RWPE1 (cell line): ENCODE measurements around the gene UBQLN4.

Experiments
- CTCF ChIA-PET: fragments of 350-600 bp; sonication (Branson Sonifier 250); formaldehyde crosslinking; extraction: SDS; loops from one replicate; lab custom pipeline; 2021; lab: Yijun Ruan, JAX
- POLR2A ChIA-PET: fragments of 400-600 bp; formaldehyde crosslinking; extraction: SDS; loops from one replicate; lab custom pipeline; 2020; ENCODE audit warnings: antibody characterized with exemption; ENCODE audit not compliant: low non-redundant PET; lab: Yijun Ruan, JAX
- DNase-seq: peaks from one replicate; pipeline ENCODE4 v3.0.0; 2012; ENCODE audit warnings: low spot score
- H3K27ac ChIP-seq: fragments of 450-650 bp; 2 replicates; pipeline ENCODE4 v1.5.1; 2017
- CTCF ChIP-seq: fragments of 450-650 bp; conservative IDR thresholded peaks from 2 replicates; pipeline ENCODE4 v1.5.1; 2017; ENCODE audit warnings: low read depth, mild to moderate bottlenecking

Gene UBQLN4

GRCh38 chr1:155993595-155993994, 60.0 kb downstream of the UBQLN4 start:
- CTCF ChIA-PET: interaction anchor here (0.7 kb wide), 1 partner anchor 157 kb away, joined by 7 read pairs; no protein-coding TSS in a partner anchor
- H3K27ac ChIP-seq: no peak overlapping the region
- no peak for DNase-seq
- no peak for TF ChIP-seq CTCF
- POLR2A ChIA-PET: no interaction called here

DNA sequence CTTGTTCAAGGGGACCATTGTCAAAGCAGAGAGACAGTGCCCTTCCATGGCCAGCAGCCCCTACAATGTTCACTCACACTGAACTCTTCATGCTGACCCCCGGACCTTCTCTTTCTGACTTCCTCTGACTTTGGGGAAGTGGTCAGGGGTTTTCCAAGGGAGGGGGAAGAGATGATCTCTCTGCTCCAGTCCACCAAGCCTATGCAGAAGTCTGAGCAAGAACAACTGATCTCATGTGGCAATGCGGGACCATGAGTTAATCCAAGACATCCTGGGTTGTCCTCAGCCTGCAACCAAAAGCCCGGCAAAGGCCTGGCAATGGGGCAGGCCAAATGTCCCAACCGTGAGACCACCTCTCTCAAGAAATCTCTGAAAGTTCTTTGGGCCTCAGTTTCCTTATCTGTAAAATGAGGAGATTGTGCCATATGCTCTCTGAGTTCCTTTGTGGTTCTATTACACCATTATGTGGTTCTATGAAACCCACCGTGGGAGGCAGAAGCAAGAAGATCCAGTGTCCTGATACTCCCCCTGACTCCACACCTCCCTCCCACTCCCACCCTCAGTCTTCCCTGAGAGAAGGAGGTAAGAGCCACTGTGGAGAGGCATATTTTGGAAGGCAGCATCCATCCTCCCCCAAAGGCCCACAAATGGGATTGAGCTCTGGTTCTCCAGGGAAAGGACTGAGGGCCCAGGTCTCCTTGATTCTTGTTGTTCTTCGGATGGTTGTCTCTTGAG, 63.4 kb downstream of the UBQLN4 start:
- H3K27ac ChIP-seq: peak overlapping the region; percentile 66
- CTCF ChIA-PET: interaction anchor here (0.5 to 1.5 kb wide), 12 partner anchors 10 to 56 kb away, joined by 3 to 13 read pairs (median 4); partner anchors contain the start of gene KHDC4
- no peak for TF ChIP-seq CTCF
- POLR2A ChIA-PET: no interaction called here
- DNase-seq: no peak

DNA sequence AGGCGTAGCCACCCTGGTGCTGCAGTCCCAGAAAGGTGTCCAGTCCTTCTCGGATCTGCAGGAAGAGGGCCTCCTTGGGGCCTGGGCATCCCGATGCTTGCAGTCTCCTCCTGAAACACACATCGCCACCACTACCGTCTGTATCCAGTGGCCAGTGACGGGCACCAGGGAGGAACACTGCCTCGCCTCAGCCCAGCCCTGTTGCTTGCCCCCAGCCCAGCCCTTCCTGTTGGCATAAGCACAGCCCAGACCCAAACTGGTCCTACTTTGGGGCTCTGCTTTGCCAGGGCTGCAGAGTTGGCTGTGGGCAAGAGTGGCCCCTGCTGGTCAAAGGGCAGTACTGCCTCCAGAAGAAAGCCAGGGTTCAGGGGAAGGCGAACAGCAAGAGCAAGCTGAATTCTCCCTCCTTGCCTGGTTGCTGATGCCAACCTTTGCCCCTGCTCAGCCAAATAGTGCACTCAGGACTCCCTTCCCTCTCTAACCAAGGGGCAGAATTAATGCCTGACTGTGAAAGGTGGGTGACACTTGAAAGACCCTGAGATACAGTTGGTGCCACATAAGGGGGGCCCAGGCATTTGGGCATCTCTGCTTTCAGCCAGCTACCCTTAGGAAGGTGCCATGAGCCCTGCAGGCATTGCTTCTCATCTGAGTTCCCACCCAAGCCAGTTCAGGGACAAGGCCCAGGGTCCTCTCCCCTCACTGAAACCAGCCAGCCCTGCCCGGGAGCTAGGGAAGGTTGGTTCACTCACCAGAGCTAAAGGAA, 64.2 kb downstream of the UBQLN4 start:
- ChIA-PET CTCF (interaction anchor here (0.5 to 1.5 kb wide), 12 partner anchors 11 to 55 kb away, joined by 3 to 13 read pairs (median 4); partner anchors contain the start of gene KHDC4), POLR2A (no interaction called here)
- DNase-seq: peak; percentile 63
- peak; percentile 98 for TF ChIP-seq CTCF
- peak overlapping the region; percentile 66 for H3K27ac ChIP-seq
